ENCODE measurements around the gene PDCD2L. TPM values are rescaled to one million over a fixed set of nuclear protein-coding genes. Genes with fewer than 3 reads are reported as not detected.
A peak's percentile ranks its signal among the peaks of the same experiment; 100 is the strongest.

The PDCD2L gene
- total and polyA plus RNA-seq, 9 of the 15 experiments (the other 6 are each of a cell fraction or from before 2014, with no cell fraction given): 12.1 to 68.5 (median 56.3) TPM

- no peak for TF ChIP-seq ZNF609 (CRISPR knock-in tag; IDR thresholded peaks at IDR 0.05; ENCODE audit: borderline replicate concordance)
- no peak for TF ChIP-seq FOXO4 (CRISPR knock-in tag; IDR thresholded peaks at IDR 0.05)
- TF ChIP-seq NFE2L1 (tag; IDR thresholded peaks at IDR 0.05; ENCODE audit: borderline replicate concordance, low read depth): no peak
- no peak for TF ChIP-seq CBFA2T3 (IDR thresholded peaks at IDR 0.05)
- TF ChIP-seq ZNF830 (CRISPR knock-in tag; IDR thresholded peaks at IDR 0.05): no peak
- no peak for TF ChIP-seq PATZ1 (CRISPR knock-in tag; IDR thresholded peaks at IDR 0.05; ENCODE audit: borderline replicate concordance)
- TF ChIP-seq CGGBP1 (CRISPR knock-in tag; IDR thresholded peaks at IDR 0.05): no peak
- no peak for TF ChIP-seq THRA (IDR thresholded peaks at IDR 0.05)
- TF ChIP-seq TCF3 (CRISPR knock-in tag; IDR thresholded peaks at IDR 0.05): no peak
- TF ChIP-seq ZMIZ1 (IDR thresholded peaks at IDR 0.05; ENCODE audit: low read depth in 2 of 2, low read length in 2 of 2): no peak
- no peak for TF ChIP-seq ZNF507 (tag; conservative IDR thresholded peaks at IDR 0.05)
- peak; percentile 63; the same call in 1 of the 2 replicates for TF ChIP-seq ATF7 (IDR thresholded peaks at IDR 0.05)
Measured at GRCh38 chr19:34404109-34404909, at the start of gene PDCD2L (continued).

All from K562 (cell line).